Head of caudate nucleus (tissue), 42 donors: Measurements from ENCODE around the gene HLTF.
A peak's percentile ranks its signal among the peaks of the same experiment; 100 is the strongest.

Source experiments
- DNase-seq, 42 donors: peaks; one replicate each; pipeline versions ENCODE4 v3.0.0 to v3.0.0-alpha.2; 2020 to 2021; ENCODE audit warnings: mixed read lengths in 7 of 42
- intact Hi-C: fragments of 100-400 bp; cut with DNase I; formaldehyde crosslinking; loops from one replicate; pipeline ENCODE4 v1.15.0; 2022

HLTF gene

DNA sequence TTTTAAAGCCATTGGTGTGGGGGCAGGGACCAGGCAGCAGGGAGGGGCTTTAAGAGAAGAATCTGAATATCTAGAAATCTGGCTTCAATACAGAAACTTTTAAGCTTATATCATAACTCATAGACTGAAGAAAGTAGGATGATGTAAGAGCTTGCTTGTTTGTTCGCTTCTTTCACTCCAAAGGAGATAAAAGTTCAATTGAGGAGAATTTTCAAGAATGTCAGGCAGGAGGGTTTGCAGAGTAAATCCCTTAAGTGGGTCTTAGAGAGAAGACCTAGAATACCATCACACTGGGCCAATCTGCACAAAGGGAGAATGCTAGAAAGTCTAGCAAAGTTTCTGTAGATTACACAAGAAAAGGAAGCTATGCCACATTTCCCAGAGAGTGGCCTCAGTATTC, 4.1 kb upstream of the HLTF start:
- DNase-seq = no peak
- intact Hi-C loops = no loop called here

DNA sequence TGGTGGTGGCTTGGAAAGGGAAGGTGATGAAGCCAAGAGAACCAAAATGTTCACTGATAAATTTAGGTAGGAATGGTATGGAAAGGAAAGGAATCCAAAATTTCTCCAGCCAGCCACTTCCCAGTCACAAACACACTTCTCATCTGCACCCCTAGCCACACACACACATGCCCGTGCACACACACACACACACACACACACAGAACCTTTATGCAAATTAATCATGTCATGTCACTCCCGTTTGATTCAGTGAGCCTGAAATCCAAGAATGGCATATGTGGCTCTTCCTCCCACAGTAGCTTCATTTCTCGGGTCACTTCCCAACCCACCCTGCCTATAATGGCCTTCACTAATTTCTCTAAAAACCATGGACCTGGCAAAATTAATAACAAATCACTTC, 3.1 kb upstream of the HLTF start:
- intact Hi-C loops = no loop called here
- no peak for DNase-seq

DNA sequence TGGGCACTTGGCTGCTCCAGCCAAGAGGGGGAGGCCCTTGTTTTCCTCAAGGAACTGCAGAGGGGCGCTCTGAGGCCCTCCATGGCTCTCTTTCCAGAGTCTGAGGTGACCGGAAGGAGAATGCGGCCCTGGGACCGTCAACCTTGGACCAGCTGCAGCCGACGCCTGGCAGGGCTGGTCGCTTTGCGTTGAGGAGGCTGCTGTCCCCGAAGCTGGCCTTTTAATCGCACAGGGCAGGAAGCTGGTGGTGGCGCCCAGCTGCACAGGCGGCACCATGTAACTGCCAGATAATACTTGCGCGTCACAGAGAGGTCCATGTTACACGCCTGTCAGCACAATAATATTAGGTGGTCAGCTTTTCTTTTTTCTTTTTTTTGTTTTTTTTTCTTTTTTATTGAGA, 875 bp upstream of the HLTF start:
- intact Hi-C loops = no loop called here
- DNase-seq = peak in 2 of 42 donors; percentile 7 to 9

DNA sequence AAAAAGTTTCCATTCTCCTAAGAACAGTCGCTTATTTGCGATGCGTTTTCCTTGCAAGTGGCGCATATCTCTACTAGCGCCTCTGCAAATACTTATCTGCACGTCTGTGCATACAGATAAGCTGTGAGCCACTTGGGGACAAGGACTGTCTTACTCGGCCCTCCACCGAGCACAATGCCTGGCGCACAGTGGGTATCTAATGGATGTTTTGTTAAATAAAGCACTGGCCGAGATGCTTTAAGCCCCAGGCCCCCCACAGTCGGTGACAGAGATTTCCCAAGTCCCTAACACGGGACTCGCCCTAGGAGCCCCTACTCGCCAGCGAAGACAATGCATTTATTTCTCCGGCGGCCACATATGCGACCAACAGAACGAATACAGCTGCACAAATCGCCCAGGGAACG, 503 bp downstream of the HLTF start:
- intact Hi-C loops = no loop called here
- DNase-seq = peak in 12 of 42 donors; percentile 11 to 61 (median 36)

DNA sequence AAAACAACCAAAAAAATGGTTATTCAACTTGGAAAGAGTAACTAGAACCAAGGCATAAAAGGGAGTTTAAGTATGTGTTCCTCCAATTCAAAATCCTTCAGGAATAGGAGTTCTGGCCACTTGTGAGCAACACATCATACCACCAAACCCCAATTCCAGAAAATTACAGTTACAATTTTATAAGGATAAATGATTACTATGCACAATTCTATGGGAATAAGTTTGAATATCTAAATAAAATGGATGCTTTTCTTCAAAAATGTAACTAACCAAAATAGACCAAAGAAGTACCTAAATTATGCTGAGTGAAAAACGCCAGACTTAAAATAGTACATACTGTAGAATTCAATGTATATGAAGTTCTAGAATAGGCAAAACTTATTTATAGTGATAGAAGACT, 4.6 kb downstream of the HLTF start:
- DNase-seq = no peak
- intact Hi-C loops = no loop called here

DNA sequence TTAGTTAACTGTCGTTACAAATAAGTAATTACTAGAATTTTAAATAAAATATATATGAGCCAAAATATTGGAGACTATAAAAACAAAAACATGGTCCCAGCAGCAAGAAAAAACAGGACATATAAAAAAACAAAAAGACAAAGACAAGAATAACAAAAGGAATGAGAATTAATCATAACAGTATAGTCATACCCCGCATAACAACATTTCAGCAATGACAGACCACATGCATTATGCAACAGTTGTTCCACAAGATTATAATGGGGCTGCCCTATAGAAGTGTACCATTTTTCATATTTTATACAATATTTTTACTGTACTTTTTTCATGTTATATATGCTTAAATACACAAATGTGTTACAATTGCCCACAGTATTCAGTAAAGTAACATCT, 5.6 kb downstream of the HLTF start:
- no peak for DNase-seq
- intact Hi-C loops = no loop called here

DNA sequence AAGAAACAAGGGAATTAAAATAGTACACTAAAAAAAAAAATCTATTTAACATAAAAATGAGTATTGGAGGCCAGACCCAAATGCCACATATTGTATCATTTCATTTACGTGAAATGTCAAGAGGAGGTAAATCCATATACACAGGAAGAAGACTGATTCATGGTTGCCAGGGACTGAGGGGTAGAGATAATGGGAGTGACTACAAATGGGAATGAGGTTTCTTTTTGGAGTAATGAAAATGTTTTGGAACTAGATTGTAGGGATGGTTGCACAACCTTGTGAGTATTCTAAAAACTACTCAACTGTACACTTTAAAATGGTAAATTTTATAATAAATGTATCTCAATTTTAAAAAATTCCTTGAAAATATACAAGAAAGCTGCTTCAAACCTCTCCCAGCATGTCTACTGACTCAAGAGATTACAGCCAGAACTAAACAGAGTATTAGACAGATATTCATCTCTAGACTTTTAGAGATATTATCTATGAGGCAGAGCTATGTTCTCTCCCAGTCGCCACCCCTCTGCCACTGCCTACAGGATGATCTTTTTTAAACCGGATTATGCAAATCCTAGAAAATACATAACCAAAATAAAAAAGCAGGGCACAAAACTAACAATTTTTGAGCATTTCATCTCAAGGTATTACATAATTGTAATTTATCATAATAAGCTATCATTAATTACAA, 6.2 kb downstream of the HLTF start:
- intact Hi-C loops = no loop called here
- DNase-seq = peak in 1 of 42 donors; percentile 9

DNA sequence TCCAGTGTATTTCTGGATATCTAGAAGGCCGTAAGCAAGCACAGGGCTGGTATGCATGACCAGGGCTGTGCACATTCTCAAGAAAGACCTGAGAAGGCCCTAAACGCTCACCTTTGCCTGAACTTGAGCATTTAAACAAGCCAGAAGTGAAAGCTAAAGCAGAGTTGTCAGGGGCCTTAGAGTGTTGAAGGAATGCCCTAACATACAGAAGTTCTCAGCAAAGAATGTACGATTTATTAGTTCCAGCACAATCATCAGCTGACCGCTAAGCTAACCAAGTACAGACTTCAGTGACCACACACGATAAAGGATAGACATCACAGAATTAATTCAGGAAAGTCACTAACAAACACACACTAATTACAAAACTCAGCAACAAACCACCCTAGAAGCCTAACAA, 8.7 kb downstream of the HLTF start:
- intact Hi-C loops = no loop called here
- DNase-seq = no peak

DNA sequence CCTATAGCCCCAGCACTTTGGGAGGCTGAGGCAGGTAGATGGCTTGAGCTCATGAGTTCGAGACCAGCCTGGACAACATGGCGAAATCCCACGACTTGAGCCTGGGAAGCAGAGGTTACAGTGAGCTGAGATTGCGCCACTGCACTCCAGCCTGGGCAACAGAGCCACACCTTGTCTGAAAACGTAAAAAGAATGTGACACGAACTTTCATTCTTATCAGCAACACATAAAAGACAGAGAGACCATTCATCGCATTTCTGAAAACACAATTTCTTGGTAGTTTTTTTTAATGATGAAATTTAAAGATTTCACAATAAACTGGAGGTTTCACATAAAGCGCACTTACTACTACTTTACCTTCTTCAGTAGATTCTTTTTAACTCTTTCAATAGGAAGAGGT, 18.4 kb downstream of the HLTF start:
- intact Hi-C loops = no loop called here
- DNase-seq = no peak

DNA sequence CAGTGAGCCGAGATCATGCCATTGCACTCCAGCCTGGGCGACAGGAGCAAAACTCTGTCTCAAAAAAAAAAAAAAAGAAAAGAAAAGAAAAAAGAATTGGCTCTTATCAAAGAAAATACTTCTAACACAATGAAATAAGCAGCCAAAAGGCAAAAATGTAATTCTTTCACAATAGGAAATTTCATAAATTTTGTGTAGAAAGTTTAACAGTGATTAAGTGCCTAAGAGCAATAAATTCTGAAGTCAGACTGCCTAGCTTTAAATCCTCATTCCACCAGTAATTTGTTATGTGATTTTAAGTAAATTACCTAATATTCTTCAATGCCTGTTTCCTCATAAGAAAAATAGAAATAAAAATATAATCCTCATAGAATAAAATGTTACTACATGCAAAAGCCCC, 24.6 kb downstream of the HLTF start:
- no peak for DNase-seq
- intact Hi-C loops = no loop called here

DNA sequence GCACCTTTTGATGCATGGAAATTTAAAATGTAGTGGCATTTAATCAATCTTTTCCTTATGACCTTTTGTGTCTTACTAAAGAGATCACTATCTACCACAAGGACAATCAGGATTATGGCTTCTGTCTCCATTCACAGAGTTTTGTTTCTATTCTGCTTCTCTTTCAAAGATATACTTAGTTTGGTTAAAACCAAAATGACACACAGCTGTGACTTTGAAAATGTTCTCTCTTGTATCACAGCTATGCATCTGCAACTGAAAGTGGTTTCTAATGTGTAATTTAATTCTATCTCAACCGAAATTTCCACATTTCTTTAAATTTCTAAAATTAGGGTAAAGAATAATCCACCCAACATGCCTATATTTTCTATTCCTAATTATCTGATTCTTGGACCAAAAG, 27.7 kb downstream of the HLTF start:
- intact Hi-C loops = no loop called here
- no peak for DNase-seq

DNA sequence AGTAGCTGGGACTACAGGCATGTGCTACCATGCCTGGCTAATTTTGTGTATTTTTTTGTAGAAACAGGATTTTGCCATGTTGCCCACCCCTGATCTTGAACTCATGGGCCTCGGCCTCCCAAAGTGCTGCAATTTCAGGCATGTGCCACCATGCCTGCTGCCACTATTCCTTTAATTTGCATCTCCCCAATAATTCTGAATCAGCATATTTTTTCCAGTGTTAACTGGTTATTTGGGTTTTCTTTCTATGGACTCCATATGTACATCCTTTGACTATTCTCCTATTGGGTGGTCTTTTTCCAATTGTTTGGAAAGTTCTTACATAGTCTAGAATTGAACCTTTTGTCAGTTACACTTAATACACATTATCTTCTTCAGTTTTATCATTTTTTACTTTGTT, 28.1 kb downstream of the HLTF start:
- no peak for DNase-seq
- intact Hi-C loops = no loop called here

DNA sequence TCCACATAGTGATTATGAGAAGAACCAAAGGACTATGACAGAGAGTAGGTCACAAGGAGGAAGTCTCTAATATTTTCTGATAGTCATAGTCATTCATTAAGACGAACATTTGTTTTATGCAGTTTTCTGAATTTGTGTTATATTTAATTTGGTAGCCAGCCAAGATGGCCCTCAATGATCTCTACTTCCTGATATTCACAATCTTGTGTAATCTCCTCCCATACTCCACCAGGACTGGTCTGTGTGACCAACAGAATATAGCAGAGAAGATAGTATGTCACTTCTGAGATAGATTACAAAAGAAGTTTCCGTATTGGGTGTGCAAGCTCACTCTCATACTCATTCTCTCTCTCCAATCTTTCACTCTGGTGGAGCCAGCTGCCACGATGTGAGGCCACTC, 30.8 kb downstream of the HLTF start:
- intact Hi-C loops = no loop called here
- DNase-seq = no peak

DNA sequence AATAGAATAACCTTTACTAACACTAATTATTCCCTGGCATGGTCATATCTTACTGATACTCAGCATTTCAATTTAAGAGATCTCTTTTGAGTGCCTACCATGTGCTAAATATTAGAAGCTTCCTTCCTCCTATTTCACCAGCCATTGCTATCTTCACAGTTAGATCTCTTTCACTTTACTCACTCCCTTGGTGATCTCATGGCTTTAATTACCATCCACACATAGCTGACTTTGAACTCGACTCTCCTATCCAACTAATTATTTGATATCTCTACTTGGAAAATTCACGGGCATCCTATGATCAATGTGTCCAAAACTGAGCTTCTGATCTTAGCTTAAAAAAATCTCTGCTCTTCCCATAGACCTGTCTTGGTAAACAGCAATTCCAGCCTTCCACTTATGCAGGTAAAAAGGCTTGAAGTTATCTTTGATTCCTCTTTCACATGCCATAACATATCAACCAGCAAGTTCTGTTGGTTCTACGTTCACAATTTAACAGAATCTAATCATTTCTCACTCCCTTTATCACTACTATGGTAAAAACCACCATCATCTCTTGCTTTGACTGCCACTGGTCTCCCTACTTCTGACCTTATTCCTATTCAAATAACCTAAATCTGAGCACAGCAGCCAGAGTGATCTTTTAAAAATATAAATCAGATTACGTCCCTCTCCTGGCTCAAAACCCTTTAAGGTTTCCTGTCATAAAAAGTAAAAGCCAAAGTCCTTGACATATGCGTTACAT, 41.8 kb downstream of the HLTF start:
- DNase-seq = no peak
- intact Hi-C loops = no loop called here

DNA sequence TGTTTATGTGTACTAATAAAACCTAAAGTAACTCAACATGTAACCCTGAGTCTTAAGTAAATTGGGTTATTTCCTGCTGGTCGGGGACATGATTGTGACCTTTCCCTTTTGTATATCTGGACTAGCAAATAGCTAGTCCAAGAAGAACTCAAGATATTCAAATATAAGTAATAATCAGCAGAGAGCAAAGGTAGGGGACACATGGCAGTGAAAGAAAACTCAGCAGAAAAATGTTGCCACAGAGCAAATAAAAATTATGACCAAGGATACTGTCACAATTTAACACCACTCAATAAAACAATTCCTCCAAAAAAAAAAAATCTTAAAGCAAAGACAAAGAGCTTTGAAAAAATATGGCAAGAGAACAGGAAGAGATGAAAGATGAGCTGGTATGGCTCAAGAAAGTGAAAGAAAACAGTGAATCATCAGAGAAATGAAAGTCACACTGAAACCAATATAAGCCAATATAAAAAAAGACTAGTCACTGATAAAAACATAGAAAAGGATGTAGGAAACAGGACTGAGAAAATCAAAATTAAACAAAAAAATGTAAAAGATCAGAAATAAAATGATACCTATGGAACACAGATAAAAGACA, 43.4 kb downstream of the HLTF start:
- no peak for DNase-seq
- intact Hi-C loops = no loop called here

DNA sequence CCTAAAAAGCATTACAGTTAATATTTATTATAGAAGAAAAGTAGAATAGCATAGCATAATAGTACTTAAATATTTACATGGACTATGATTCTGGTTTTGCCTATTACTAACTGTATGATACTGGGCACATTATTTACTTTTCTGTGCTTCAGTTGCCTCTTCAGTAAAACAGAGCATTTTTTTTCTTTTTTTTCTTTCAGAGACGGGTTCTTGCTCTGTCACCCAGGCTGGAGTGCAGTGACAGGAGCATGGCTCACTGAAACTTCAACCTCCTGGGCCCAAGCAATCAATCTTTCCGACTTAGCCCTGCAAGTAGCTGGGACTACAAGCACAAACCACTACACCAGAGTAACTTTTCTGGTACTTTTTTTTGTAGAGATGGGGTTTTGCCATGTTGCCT, 48.0 kb downstream of the HLTF start:
- intact Hi-C loops = no loop called here
- DNase-seq = no peak

DNA sequence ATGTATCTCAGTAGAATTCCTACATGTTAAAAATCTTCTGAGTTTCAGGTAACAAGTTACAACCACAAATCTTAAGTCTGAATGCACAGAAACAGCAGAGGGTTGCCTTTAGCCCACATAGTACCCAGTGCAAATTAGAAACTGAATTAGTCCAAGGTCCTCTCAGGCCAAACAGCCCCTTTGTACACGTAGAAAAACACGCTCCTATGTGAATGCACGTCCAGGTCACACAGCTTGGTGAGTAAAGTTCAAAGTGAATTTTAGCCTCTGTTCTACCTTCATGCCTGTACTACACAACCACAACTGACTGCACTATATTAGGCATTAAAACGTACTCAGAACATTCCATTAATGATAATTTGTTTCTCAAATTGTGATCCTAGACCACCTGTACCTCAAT, 48.6 kb downstream of the HLTF start:
- intact Hi-C loops = no loop called here
- no peak for DNase-seq

DNA sequence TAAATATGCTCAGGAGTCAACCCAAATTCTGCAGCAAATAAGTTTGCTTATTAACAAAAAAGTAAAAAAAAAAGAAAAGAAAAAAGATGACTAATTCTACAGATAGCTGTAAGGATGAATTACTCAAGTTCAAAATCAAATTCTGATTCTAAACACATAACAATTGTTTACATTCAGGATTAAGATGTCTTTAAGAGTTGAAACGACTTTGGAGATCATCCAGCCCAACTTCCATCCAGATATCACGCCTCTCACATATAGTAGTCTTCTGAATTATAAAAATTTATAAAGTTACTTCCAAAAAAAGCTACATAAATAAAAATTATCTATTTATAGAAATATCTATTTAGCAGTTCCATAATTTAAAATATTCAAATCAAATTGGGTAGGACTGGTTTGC, 55.2 kb downstream of the HLTF start:
- no peak for DNase-seq
- intact Hi-C loops = no loop called here

DNA sequence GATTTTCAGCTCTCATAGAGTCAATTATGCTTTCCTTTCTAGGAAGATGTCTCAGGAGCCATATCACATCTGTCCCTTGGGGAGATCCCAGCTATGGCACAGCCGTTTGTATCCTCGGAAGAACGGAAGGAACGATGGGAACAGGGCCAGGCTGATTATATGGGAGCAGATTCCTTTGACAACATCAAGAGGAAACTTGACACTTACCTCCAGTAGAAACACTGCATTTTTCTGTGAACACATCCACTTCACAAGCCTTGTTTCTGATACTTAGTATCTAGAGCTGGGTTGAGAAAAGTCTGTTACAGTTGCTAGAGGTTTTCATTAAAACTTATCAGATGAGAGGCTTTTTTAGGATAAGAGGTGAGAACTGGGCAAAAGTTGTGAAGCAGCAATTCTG, 59.6 kb downstream of the HLTF start:
- intact Hi-C loops = no loop called here
- no peak for DNase-seq

DNA sequence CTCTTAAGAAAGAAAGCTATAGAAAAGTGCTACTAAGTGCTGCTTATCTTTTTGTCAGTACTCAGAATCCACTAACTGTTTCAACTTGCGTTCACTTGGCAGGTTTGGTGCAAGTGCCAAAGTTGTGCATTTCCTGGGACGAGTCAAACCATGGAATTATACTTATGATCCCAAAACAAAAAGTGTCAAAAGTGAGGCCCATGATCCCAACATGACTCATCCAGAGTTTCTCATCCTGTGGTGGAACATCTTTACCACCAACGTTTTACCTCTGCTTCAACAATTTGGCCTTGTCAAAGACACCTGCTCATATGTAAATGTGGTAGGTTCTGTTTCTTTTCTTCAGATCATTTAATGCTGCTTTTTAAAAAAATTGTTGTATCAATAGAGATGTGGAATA, 62.4 kb downstream of the HLTF start:
- peak in 4 of 42 donors; percentile 5 to 51 (median 16) for DNase-seq
- intact Hi-C loops = no loop called here

DNA sequence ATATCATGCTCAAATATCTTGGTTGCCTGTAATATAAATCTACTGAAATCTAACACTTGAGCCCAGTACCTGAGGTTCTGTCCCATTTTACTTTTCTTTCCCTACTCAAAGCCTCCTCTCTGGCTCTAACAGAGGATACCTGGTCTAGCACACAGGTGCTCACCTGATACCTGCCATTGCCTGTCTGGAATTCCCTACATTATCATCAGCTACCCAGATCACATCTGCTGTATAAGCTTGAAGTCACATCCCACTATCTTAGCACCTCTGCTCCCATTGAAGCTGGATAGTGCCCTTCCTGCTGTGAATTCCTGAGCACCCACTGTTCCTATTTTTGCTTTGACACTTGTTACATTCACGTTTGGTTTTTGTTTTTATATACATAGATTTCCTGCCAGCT, 64.5 kb downstream of the HLTF start:
- DNase-seq = no peak
- intact Hi-C loops = no loop called here
